NT2/D1 (cell line): ENCODE measurements around the gene NDUFA9.

Experiments
- DNase-seq: peaks from one replicate; pipeline ENCODE4 v3.0.0-alpha.2; 2011; ENCODE audit warnings: low read depth, low spot score
- H3K27me3 ChIP-seq: 2 replicates; pipeline ENCODE4 v1.6.0; 2011; ENCODE audit warnings: mild to moderate bottlenecking; ENCODE audit not compliant: insufficient read length, insufficient read depth
- H3K36me3 ChIP-seq: 2 replicates; pipeline ENCODE4 v1.6.1; 2011; ENCODE audit warnings: mild to moderate bottlenecking, low read length, mixed read lengths; ENCODE audit not compliant: insufficient read depth, insufficient read length
- H3K4me1 ChIP-seq: 2 replicates; pipeline ENCODE4 v1.5.1; 2011; ENCODE audit not compliant: insufficient read depth, insufficient read length
- H3K4me3 ChIP-seq: 2 replicates; pipeline ENCODE4 v1.5.1; 2011; ENCODE audit warnings: low read depth; ENCODE audit not compliant: insufficient read length
- H3K9ac ChIP-seq: 2 replicates; pipeline ENCODE4 v1.6.0; 2011; ENCODE audit warnings: low read depth; ENCODE audit not compliant: insufficient read length
- H3K9me3 ChIP-seq: 2 replicates; pipeline ENCODE4 v1.5.1; 2011; ENCODE audit warnings: mild to moderate bottlenecking, low read length; ENCODE audit not compliant: insufficient read depth
- SUZ12 ChIP-seq: IDR thresholded peaks from 2 replicates; pipeline ENCODE4 v1.6.1; 2011; ENCODE audit not compliant: insufficient read length, insufficient read depth; ENCODE audit errors: extremely low read depth
- YY1 ChIP-seq: IDR thresholded peaks from 2 replicates; pipeline ENCODE4 v1.6.1; 2011; ENCODE audit not compliant: insufficient read length, insufficient read depth
- ZNF274 ChIP-seq: IDR thresholded peaks from 2 replicates; pipeline ENCODE4 v1.6.1; 2011; ENCODE audit warnings: mild to moderate bottlenecking, low read depth, low read length

The NDUFA9 gene

DNA sequence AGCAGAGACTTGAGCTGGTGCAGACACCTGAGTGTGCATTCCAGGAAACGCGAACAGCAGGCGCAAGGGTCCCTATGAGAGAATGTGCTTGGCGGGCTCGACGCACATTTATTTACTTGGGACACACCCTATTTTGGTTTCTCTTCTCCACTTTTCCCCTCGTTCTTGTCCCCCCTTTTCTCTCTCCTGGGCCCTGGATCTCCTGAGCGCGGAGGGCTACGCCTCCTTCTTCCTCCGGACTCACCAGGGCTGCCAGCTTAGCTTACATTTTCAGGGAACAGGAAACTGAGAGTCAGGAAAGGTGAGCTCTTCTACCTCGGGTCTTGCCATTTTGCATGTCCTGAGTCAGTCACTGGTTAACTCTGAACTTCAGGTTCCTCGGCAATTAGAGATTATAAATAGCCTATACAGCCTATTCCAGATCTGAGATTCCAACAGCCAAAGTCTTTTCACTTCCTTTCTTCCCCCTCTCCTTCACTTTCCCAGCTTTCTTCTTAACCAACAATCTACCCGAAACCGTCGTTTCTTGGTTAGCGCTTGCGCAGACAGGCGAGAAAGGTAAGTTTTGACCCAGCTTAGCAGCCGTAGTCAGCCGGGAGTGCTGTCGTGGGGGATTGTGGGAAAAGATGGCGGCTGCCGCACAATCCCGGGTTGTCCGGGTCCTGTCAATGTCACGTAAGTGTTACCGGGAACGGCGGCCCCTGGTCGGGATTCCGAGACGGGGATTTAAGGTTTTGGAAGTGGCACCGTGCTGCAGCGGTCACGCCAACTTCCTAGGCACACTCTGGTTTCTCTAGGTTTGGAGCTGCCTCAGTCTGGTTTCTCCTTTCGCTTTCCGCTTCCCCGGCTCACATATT lies at the start of gene NDUFA9, which contains the start of gene AKAP3:
TSS of gene NDUFA9 (plus strand) at position 614 of the 857 bp plus-strand sequence. CDS start at position 627, 13 bp downstream.
TSS of gene AKAP3 (minus strand) at position 551 of the 857 bp plus-strand sequence. CDS start 10,855 bp downstream, outside the sequence.
- H3K4me3 ChIP-seq: peak within 1 kb of the TSS; percentile 88
- peaks cover 4% of the 10 kb centered on the region for H3K36me3 ChIP-seq
- H3K27me3 ChIP-seq: no peaks in the 10 kb centered on the region
- DNase-seq: peak; percentile 98
- H3K9ac ChIP-seq: peak within 1 kb of the TSS; percentile 94
- H3K4me1 ChIP-seq: no peaks in the 10 kb centered on the region
- H3K9me3 ChIP-seq: no peaks in the 10 kb centered on the region
- TF ChIP-seq SUZ12: no peak
- TF ChIP-seq YY1: peak; percentile 97

DNA sequence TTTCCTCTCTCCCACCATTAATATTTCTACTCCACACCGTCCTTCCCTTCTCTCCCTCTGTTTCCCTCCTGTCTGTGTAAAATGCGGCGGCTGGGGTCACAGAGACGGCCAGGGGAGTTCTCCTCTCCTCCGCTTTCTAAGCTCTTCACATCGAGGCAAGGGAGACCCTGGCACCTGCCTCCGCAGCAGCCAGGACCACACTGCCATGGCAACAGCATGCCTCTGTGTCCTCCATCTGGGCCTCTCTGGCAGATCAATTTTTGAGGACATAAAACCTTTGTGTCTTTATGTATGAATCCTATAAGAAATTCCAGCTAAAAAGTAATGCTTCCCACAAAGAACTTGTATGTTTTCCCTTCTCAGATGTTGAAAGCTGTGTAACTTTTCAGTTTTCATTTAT lies 45.5 kb upstream of the NDUFA9 start:
- Histone ChIP-seq H3K36me3 (peaks cover 6% of the 10 kb centered on the region), H3K4me1 (no peaks in the 10 kb centered on the region), H3K4me3 (no peak overlapping the region), H3K9ac (no peak overlapping the region), H3K27me3 (no peaks in the 10 kb centered on the region), H3K9me3 (no peaks in the 10 kb centered on the region)
- DNase-seq: no peak
- TF ChIP-seq YY1: no peak
- TF ChIP-seq ZNF274: no peak
- no peak for TF ChIP-seq SUZ12

- no peak for DNase-seq
- H3K9me3 ChIP-seq: no peaks in the 10 kb centered on the region
- no peak for TF ChIP-seq SUZ12
- TF ChIP-seq ZNF274: no peak
- no peak for TF ChIP-seq YY1
- no peak overlapping the region for H3K4me3 ChIP-seq
- H3K27me3 ChIP-seq: no peaks in the 10 kb centered on the region
- no peak overlapping the region for H3K9ac ChIP-seq
- peaks cover 6% of the 10 kb centered on the region for H3K36me3 ChIP-seq
- no peaks in the 10 kb centered on the region for H3K4me1 ChIP-seq
These were observed 45.0 kb upstream of the NDUFA9 start for GRCh38 chr12:4603946-4604345.

- Histone ChIP-seq H3K9ac (peak overlapping the region; percentile 91), H3K4me1 (no peaks in the 10 kb centered on the region), H3K27me3 (no peaks in the 10 kb centered on the region), H3K9me3 (no peaks in the 10 kb centered on the region), H3K4me3 (peak overlapping the region; percentile 94), H3K36me3 (peaks cover 6% of the 10 kb centered on the region)
- DNase-seq: peak; percentile 95
- TF ChIP-seq ZNF274 (no peak), YY1 (no peak), SUZ12 (no peak)
These were observed 44.2 kb upstream of the NDUFA9 start for GRCh38 chr12:4604684-4605193.

DNA sequence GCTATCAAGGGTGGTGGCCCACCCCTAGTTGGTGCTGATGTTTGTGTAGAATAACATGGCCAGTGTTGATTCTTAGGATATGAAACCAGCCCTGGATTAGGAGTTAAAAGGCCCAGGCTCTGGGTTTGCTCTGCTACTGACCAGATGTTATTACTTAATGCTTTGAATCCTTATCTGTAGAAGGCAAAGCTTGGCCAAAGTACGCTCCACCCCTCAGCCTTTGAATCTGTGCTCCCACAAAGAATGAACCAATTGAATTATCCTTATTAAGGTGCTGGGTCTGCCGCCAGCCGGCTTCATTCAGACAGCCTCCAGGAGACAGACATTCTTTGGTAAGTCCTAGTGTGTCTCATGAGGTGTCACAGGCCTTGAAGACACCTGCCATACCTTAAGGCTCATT lies 41.9 kb upstream of the NDUFA9 start:
- TF ChIP-seq ZNF274 (no peak), YY1 (no peak), SUZ12 (no peak)
- Histone ChIP-seq H3K36me3 (peaks cover 22% of the 10 kb centered on the region), H3K9ac (no peak overlapping the region), H3K4me3 (no peak overlapping the region), H3K4me1 (no peaks in the 10 kb centered on the region), H3K9me3 (no peaks in the 10 kb centered on the region), H3K27me3 (no peaks in the 10 kb centered on the region)
- no peak for DNase-seq

DNA sequence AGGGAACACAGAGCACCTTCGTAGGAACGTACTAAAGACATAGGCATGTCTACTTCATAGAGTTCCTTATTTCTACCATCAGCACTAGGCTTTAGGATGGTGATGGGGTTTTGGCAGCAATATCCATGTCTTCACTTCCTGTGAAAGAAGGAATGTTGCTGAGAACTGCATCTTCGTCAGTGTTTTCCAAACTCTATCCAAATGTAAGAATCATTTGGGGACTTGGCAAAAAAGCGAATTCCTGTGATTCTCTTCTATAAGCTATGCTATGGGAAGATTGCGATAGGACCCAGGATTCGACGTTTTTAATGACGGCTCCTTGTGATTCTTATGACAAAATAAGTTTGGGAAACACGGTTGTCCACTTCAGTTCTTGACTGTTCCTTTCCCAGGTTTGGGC lies 39.8 kb upstream of the NDUFA9 start:
- no peak overlapping the region for H3K9ac ChIP-seq
- no peaks in the 10 kb centered on the region for H3K27me3 ChIP-seq
- H3K9me3 ChIP-seq: no peaks in the 10 kb centered on the region
- peaks cover 41% of the 10 kb centered on the region for H3K36me3 ChIP-seq
- H3K4me3 ChIP-seq: no peak overlapping the region
- TF ChIP-seq SUZ12 (no peak), YY1 (no peak), ZNF274 (no peak)
- no peak for DNase-seq
- no peaks in the 10 kb centered on the region for H3K4me1 ChIP-seq

- Histone ChIP-seq H3K27me3 (no peaks in the 10 kb centered on the region), H3K4me1 (no peaks in the 10 kb centered on the region), H3K36me3 (peaks cover 55% of the 10 kb centered on the region), H3K9me3 (no peaks in the 10 kb centered on the region), H3K4me3 (no peak overlapping the region), H3K9ac (no peak overlapping the region)
- DNase-seq: no peak
- TF ChIP-seq SUZ12 (no peak), YY1 (no peak), ZNF274 (no peak)
These were observed 38.4 kb upstream of the NDUFA9 start for GRCh38 chr12:4610481-4610880.
